ENCODE data around the gene ANKS1B.
A peak's percentile ranks its signal among the peaks of the same experiment; 100 is the strongest.

Gene ANKS1B

DNA sequence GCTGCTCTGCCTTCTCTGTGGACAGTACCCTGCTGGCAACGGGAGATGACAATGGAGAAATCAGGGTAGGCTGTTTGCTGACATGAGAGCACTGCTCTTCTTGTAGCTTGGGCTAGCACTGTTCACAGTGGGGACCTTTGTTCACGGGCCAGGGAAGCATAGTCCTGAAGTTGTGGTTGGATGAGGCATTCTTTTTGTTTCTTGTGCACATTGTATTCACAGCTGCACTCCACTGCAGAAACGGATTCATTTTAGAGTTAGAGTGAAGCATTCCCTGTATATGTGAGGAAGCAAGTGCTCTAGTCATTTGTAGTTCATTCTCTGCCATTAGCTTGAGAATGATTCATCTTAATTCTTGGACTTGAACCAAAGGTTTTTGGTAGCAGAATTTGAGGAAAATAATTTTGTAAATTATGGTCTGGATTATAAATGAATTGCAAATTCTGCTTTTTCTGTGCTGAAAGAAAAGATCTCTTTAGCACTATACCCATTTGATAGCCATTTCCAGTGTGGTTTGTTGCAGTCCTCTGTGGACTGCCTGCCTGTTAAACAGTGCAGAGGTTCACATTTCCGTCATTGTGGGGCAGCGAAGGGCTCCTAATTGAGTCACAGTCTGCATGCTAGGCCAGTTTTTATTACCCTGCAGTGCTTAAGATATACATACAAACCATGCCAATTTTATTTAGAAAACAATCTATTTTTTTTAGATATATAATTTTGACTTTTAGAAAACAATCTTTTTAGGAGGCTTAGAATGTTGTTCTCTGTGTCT is 1259.1 kb downstream of the ANKS1B start:
- DNase-seq (ENCODE audit: low spot score) = peak; percentile 35

DNA sequence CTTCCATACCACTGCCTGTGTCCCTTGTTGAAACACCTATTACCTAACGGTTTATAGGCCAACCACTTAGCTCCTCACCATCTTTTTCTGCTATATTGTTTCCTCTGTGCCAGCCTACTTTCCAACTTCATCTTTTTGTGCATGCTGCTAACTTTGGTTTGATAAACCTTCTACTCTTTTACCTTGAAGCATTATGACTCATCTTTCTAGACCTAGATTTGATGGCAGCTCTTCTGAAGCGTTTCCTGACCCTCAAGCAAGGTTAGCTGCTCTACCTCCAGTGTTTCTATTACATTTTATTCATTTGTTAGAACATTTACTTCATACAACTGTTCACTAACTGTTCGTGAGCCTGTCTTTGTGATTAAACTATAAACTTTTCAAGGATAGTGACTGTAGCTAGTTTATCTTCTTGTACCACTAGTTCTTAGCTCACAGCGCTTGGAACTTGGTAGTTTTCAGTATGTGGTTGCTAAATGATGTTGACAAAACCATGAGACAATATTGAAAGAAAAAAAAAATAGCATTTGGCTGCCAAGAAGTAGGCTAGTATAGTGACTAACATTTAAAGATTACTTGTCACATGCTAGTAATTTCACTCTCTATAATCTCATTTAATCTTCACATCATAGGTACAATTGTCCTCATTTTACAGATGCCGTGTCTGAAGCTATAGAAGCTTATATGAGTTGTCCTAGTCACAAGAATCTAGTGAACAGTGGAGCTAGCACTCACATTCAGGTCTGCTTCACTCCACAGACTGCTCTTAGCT is 1260.2 kb downstream of the ANKS1B start:
- no peak for DNase-seq (ENCODE audit: low spot score)

DNA sequence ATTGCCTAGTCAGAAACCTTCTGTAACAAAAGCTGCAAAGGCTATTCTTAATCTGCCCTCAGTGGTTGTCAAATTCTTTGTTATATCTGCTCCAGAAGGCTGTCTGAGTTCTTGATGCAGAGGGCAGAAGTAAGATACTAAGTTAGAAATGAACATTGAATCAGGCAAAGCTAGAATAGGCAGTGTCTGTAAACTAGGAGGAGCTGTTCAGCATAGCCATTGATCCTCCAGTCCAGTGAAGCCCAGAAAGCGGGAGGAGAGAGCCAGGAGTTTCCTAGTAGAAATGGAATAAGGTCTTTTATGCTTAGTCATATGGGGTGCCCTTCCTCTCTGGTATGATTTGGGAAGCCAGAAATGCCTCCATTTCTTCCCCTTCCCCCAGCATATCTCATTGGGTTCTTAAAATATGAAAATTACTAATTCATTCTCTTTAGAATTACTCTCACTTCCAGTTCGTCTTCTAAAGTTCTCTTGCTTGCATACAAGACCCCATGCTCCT is 1263.5 kb downstream of the ANKS1B start:
- no peak for DNase-seq (ENCODE audit: low spot score)

DNA sequence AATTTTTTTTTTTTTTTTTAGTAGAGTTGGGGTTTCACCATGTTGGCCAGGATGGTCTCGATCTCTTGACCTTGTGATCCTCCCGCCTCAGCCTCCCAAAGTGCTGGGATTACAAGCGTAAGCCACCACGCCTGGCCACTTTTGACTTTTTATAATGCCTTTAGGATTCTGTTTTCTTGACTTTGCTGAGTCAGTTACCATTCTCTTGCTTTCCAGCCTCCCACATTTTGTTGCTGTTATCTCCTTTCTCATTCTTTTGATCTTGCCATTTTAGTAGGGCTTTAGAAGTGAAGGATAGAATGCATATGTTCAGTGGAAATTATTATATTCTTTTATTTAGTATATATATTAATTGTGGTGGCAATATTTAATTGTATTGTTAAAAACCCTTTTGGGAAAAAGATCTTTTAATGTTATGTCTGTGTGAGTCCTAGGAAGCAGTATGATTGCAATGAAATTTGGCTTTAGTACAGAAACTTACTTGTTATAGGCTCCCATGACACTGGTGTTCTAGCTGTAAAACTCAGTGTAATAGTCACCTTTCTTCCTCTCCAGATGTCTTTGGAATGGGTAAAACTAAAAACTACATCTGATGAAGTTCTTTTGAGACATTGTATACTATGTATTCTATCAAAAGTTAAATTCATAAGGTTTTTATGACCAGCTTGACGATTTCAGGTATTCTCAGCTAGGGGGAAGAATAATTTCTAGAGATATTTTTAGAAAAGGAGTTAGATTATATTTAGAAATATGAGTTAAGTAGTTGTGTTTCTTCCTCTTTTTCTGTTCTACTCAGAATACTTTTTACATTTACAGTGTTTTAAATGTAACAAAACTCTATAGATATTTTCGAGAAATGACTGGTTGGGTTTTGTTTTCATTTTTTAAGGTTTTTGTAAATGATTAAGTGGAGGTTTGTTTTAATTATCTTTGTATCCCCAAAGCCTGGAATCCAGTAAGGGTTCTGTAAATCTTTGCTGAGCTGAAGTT is 1264.9 kb downstream of the ANKS1B start:
- no peak for DNase-seq (ENCODE audit: low spot score)

DNA sequence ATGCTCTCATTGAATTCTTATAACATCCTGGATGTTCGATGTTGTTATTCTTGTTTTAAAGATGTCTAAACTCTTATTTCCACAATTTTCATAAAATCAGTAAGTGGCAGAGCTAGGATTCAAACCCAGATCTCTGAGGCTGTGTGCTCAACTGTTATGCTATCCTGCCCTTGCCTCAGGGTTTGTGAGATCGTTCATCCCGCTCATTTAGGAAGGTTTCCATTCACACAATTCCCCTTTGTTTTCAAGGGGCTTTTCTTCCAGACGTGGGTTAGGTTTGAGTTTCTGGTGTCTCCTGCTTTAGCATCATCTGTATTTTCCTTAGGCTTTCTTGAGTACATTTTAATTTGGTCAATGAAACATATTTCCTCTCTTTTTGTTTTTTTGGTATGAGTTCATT is 1270.3 kb downstream of the ANKS1B start:
- no peak for DNase-seq (ENCODE audit: low spot score)

DNA sequence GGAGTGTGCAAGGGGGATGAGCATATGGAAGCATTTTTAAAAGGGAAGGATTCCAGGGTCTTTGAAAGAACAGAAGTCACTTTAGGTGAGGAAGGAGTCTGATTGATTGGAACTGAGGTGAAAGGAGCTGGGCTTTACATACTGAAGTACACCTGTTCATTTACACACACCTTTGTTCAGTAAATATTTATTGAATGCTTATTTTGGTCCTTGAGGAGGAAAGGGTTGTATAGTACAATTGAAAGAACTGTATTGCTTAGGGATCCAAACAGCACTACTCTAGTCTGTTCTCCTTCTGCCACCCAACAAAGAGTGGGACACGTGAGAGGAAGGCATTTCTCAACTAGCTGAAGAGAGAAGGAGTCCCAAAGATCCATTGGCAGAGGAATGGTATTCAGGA is 1275.7 kb downstream of the ANKS1B start:
- DNase-seq (ENCODE audit: low spot score) = no peak

DNA sequence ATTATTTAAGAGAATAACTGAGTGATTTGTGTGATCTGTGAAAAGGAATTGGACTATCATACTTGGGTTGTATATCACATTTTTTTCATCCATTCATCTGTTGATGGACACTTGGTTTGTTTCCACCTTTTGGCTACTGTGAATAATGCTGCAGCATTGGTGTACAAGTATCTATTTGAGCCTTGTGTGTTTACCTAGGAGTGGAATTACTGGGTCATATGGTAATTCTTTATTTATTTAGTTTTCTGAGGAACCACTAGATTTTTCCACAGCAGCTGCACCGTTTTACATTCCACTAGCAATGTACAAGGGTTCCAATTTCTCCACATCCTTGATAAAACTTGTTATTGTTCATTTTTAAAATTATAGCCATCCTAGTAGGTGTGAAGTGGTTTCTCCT is 1283.6 kb downstream of the ANKS1B start:
- DNase-seq (ENCODE audit: low spot score) = no peak

DNA sequence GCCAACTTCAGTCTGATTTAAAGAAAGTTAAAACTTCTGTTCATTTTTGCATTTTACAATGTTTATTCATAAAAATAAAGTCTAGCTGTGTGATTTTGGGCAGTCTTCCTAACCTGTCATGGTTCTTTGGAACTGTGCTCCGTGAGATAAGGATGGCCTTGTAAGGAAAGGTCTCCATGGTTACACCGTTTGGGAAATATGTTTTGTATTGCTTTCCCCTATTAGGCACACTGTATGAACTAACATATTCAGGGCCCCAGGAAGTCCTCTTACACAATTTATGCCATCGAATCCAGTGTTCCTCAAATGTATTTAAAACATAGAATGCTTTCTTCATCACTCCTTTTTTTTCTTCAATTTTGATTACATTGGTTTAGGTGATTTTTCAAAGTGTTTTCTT is 1285.2 kb downstream of the ANKS1B start:
- no peak for DNase-seq (ENCODE audit: low spot score)

DNA sequence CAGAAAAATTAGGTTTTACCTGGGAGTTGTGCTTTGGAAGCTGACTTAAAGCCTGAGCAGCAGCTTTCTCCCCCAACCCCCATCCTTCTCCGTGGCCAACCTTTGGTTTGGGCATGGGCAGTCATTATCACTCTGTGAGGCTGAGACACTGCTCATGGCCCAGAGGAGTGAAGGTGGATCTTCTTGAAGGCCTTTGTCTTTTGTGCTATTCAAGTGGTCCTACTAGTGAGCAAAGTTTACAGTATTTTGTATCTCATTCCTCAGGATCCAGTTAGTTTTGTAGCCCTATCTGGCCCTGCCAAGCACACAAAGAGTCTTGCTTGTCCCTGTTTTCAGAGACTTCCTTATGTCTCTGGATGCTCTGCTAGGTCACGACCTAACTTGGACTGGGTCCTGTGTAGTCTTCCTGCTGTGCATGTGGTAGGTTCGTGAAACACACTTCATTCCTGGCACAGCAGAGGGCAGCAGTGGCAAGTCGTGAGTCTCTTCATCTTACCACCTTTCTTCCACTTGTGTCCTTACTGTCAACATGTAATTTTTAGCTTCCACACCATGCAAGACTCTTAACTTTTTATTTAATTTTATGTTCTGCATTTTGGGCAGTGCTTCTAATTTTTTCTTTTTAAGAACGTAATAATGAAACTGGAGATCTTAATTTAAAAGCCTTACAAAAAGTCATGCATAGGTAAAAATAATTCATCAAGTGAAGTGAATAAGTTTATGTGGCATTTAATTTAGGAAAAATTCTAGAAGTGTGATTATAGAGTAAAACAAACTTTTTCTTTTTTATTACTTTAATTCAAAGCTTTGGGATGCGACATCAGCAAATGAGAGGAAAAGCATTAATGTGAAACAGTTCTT is 1285.9 kb downstream of the ANKS1B start:
- DNase-seq (ENCODE audit: low spot score) = peak; percentile 34

DNA sequence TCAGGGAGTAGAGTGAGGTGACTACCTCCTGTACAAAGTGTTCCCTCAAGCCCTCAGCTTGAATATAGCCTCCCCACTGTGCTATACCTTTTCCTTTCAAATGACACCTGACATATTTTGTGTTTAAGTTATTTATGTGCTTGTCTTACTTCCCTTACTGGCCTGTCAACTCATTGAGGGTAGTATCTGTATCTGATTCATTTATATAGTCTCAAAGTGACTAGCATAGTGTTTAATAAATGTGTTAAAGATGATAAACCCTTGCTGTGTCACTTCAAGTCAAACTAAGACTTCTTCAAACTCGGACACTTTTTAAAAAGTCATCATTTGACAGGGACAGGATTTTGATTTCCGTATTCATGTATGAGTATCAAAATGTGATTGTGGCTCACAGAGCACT is 1287.5 kb downstream of the ANKS1B start:
- no peak for DNase-seq (ENCODE audit: low spot score)

DNA sequence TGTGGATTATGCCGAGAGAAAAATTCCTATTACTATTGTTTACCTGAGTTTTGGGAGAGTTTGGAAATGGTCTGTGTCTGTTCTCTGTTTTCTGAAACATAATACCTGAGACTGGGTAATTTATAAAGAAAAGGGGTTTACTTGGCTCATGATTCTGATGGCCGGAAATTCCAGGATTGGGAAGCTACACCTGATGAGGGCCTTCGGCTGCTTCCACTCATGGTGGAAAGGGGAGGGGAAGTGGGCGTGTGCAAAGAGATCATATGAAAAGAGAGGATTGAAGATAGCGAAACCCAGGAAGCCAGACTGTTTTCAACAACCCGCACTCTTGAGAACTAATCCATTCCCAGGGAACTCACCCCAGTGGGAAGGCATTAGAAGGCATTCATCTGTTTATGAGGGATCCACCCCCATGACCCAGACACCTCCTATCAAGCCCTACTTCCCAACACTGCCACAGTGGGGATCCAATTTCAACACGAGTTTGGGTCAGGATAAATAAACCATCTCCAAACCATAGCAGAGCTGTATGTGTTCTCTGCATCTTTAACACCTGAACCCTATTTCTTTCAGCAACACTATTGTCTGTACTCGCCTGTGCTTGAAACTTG is 1288.6 kb downstream of the ANKS1B start:
- DNase-seq (ENCODE audit: low spot score) = no peak

DNA sequence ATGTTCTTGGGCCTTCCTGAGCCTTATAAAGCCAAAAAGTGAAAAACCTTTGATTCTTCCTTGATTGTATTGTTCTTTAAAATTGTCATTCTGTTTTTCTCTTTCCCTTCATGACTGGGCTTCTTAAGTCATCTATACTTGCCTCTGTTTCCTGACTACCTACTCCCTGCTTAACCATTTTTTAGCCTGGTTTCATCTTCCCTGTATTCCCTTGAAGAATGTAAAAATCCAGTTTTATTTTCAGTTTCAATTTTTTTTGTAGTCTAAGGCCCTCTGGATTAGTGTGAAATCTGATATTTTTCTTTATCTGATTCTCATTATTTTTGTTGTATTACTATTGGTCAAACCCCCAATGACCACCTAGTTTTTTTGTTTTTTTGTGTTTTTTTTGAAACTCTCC is 1293.4 kb downstream of the ANKS1B start:
- DNase-seq (ENCODE audit: low spot score) = no peak

DNA sequence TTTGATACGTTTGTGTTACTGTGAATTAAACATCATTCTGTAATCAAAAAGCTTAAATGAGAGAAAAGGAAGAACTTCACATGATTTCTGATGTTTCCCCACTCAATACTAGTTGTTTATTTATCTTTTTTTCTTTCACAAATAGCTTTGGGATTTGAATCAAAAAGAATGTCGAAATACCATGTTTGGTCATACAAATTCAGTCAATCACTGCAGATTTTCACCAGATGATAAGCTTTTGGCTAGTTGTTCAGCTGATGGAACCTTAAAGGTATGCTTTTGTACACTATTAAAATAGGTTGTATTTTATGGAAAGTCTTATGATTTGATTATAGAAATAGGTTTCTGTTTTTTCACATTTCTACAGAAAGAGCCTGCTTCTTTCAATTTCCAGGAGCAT is 1298.1 kb downstream of the ANKS1B start:
- DNase-seq (ENCODE audit: low spot score) = no peak

All from germinal center (tissue), 1 donor.